Natural killer cell (primary cell): ENCODE measurements around the gene OTUD1. TPM values are rescaled to one million over a fixed set of nuclear protein-coding genes. Genes with fewer than 3 reads are reported as not detected.

Experiments used
- ATAC-seq, 3 donors: fragments of 150-1000 bp in 2 of 3; fragments of 200-7000 bp in 1 of 3; cut with Tn5 transposase; 1 replicate in 1 of 3; 2 replicates in 2 of 3; pipeline ENCODE4 v1.10.0; 2021; ENCODE audit warnings: mild to moderate bottlenecking in 2 of 3, moderate library complexity in 2 of 3
- DNase-seq, 2 donors: peaks; one replicate each; pipeline versions ENCODE4 v3.0.0 to v3.0.0-alpha.2; 2013 to 2021; ENCODE audit warnings: mixed read lengths in 1 of 2
- H3K27ac ChIP-seq: one replicate; pipeline ENCODE4 v1.5.1; 2013; ENCODE audit warnings: mild to moderate bottlenecking, low read length
- H3K27me3 ChIP-seq: one replicate; pipeline ENCODE4 v1.6.1; 2013; ENCODE audit warnings: low read length; ENCODE audit not compliant: control insufficient read depth, insufficient read depth
- H3K36me3 ChIP-seq: one replicate; pipeline ENCODE4 v1.6.1; 2013; ENCODE audit warnings: low read length; ENCODE audit not compliant: control insufficient read depth, insufficient read depth
- H3K4me1 ChIP-seq: one replicate; pipeline ENCODE4 v1.6.1; 2013; ENCODE audit warnings: low read length; ENCODE audit not compliant: control insufficient read depth, insufficient read depth
- H3K4me3 ChIP-seq: one replicate; pipeline ENCODE4 v1.5.1; 2013; ENCODE audit warnings: low read length
- H3K9me3 ChIP-seq: one replicate; pipeline ENCODE4 v1.6.1; 2013; ENCODE audit warnings: low read length; ENCODE audit not compliant: control insufficient read depth, insufficient read depth
- H3K27ac Mint-ChIP-seq, 2 donors: one replicate each; pipeline ENCODE4 v1.8.0; 2022; ENCODE audit warnings: mild to moderate bottlenecking in 2 of 2, mixed read lengths in 2 of 2, moderate library complexity in 1 of 2
- H3K27me3 Mint-ChIP-seq, 2 donors: one replicate each; pipeline ENCODE4 v1.8.0; 2022; ENCODE audit warnings: low read depth in 2 of 2, mixed read lengths in 2 of 2
- H3K36me3 Mint-ChIP-seq: one replicate; pipeline ENCODE4 v1.8.0; 2022; ENCODE audit warnings: mixed read lengths
- H3K4me1 Mint-ChIP-seq, 2 donors: one replicate each; pipeline ENCODE4 v1.8.0; 2022; ENCODE audit warnings: mixed read lengths in 2 of 2
- H3K4me3 Mint-ChIP-seq: one replicate; pipeline ENCODE4 v1.8.0; 2022; ENCODE audit warnings: mild to moderate bottlenecking, moderate library complexity, mixed read lengths
- H3K9me3 Mint-ChIP-seq, 2 donors: one replicate each; pipeline ENCODE4 v1.8.0; 2022; ENCODE audit warnings: mixed read lengths in 2 of 2
- CTCF ChIP-seq: fragments of 200-600 bp; IDR thresholded peaks from one replicate; pipeline ENCODE4 v1.8.0; 2022; ENCODE audit warnings: antibody characterized with exemption
- WGBS: methylation state at CpG from one replicate; pipeline ENCODE4 v1.1.7; 2013; ENCODE audit warnings: missing lambda C conversion rate; ENCODE audit not compliant: insufficient coverage; 5-methylcytosine and 5-hydroxymethylcytosine counted together
- intact Hi-C: fragments of 100-400 bp; cut with micrococcal nuclease; formaldehyde crosslinking; loops from one replicate; pipeline ENCODE4 v1.14.2; 2022
- total RNA-seq, 4 donors: library from RNA; stranded (reverse); fragments of 120-200 nt in 1 of 4; gene quantifications; one replicate each; pipeline versions ENCODE4 v1.2.3 to v1.2.4, GENCODE V29; 2013 to 2022

OTUD1 gene
- total RNA-seq, 3 donors from 2014 or later (not counting 1 experiment from before 2014, with no cell fraction given), result 24.8 to 49.3 (median 45.5) TPM

- intact Hi-C loops, result no loop called here
- Mint-ChIP-seq H3K4me1 (no peaks in the 10 kb centered on the region), H3K27me3 (peaks cover 0 to 15% of the 10 kb centered on the region in 2 donors), H3K9me3 (no peaks in the 10 kb centered on the region), H3K36me3 (no peaks in the 10 kb centered on the region), H3K4me3 (no peak overlapping the region), H3K27ac (no peak overlapping the region)
- Histone ChIP-seq H3K4me1 (no peaks in the 10 kb centered on the region), H3K27me3 (no peaks in the 10 kb centered on the region), H3K27ac (no peak overlapping the region), H3K9me3 (no peaks in the 10 kb centered on the region), H3K4me3 (no peak overlapping the region), H3K36me3 (no peaks in the 10 kb centered on the region)
- no peak for ATAC-seq
- TF ChIP-seq CTCF, result no peak
- DNase-seq, result no peak
- 92% methylated on average over 2 of the region's 3 CpGs for WGBS
Measured at GRCh38 chr10:23490115-23490514, 51.2 kb downstream of the OTUD1 start.

Other genes starting within 250 kb of the OTUD1 start
- gene PTF1A, start 246.8 kb upstream of the OTUD1 start, total RNA-seq, result not detected
- gene C10orf67, start 94.3 kb upstream of the OTUD1 start, total RNA-seq, result not detected